Smooth muscle cell (in vitro differentiated cells): ENCODE results near the gene KRTAP5-7. TPM values are rescaled to one million over a fixed set of nuclear protein-coding genes. Genes with fewer than 3 reads are reported as not detected.
"Not testable (repeated sequence)": the region's sequence is repeated elsewhere in the genome, so short reads cannot be mapped to it uniquely, and the experiment has no call there.

ENCODE experiments used
- DNase-seq: peaks from one replicate; lab custom pipeline; 2025; ENCODE audit not compliant: unreplicated experiment; lab: John Stamatoyannopoulos, UW
- H2AFZ ChIP-seq: fragments of 200-600 bp; sonication (generic); 2 replicates; pipeline ENCODE4 v1.6.0; 2016; ENCODE audit warnings: antibody characterized with exemption, low read depth, mild to moderate bottlenecking
- H3F3A ChIP-seq: fragments of 200-600 bp; sonication (generic); 2 replicates; pipeline ENCODE4 v1.6.0; 2017; ENCODE audit warnings: antibody characterized with exemption, low read depth
- H3K27ac ChIP-seq: fragments of 200-600 bp; sonication (generic); 2 replicates; pipeline ENCODE4 v1.5.1; 2016; ENCODE audit warnings: low read depth, mild to moderate bottlenecking
- H3K27me3 ChIP-seq: fragments of 200-600 bp; sonication (generic); 2 replicates; pipeline ENCODE4 v1.6.1; 2016; ENCODE audit warnings: low read depth, mild to moderate bottlenecking
- H3K36me3 ChIP-seq: fragments of 200-600 bp; sonication (generic); 2 replicates; pipeline ENCODE4 v1.5.1; 2016; ENCODE audit warnings: low read depth
- H3K4me1 ChIP-seq: fragments of 200-600 bp; sonication (generic); 2 replicates; pipeline ENCODE4 v1.5.1; 2016; ENCODE audit warnings: low read depth
- H3K4me2 ChIP-seq: fragments of 200-600 bp; sonication (generic); 2 replicates; pipeline ENCODE4 v1.6.0; 2016; ENCODE audit warnings: mild to moderate bottlenecking
- H3K4me3 ChIP-seq: fragments of 200-600 bp; sonication (generic); 2 replicates; pipeline ENCODE4 v1.5.1; 2016; ENCODE audit warnings: mild to moderate bottlenecking
- H3K79me2 ChIP-seq: fragments of 200-600 bp; sonication (generic); 2 replicates; pipeline ENCODE4 v1.6.0; 2016; ENCODE audit warnings: low read depth, mild to moderate bottlenecking
- H3K9ac ChIP-seq: fragments of 200-600 bp; sonication (generic); 2 replicates; pipeline ENCODE4 v1.6.0; 2016; ENCODE audit warnings: low read depth
- H3K9me3 ChIP-seq: fragments of 200-600 bp; sonication (generic); replicated peaks from 2 replicates; pipeline ENCODE4 v1.5.1; 2016; ENCODE audit warnings: low read depth
- H4K20me1 ChIP-seq: fragments of 200-600 bp; sonication (generic); 2 replicates; pipeline ENCODE4 v1.6.0; 2016; ENCODE audit warnings: low read depth
- WGBS: methylation state at CpG from one replicate; pipeline ENCODE4 v1.1.7; 2016; ENCODE audit warnings: low lambda C conversion rate; 5-methylcytosine and 5-hydroxymethylcytosine counted together
- polyA plus RNA-seq: library from polyadenylated mRNA; unstranded; fragments of >200 nt; fragmentation: Nextera tagmentation; extraction: Ambion mirVana; gene quantifications from 2 replicates; pipeline ENCODE4 v1.2.1, GENCODE V29; 2016
- small RNA-seq: library from RNA; depleted of rRNA; stranded (forward); fragments of <200 nt; gene quantifications from one replicate; pipeline ENCODE3, GENCODE V24; 2014
- total RNA-seq: library from RNA; depleted of rRNA; stranded (reverse); fragments of >200 nt; gene quantifications from 2 replicates; pipeline ENCODE4 v1.2.3, GENCODE V29; 2014
- TF ChIP-seq, protein P1 (sequence below): fragments of 200-600 bp; sonication (generic); IDR thresholded peaks from 2 replicates; pipeline ENCODE4 v1.5.1; 2017; ENCODE audit warnings: borderline replicate concordance, mild to moderate bottlenecking, antibody characterized with exemption; ENCODE audit not compliant: insufficient read depth, poor library complexity, severe bottlenecking

KRTAP5-7 gene
- total and polyA plus RNA-seq, 2 experiments from 2014 or later: not detected

DNA sequence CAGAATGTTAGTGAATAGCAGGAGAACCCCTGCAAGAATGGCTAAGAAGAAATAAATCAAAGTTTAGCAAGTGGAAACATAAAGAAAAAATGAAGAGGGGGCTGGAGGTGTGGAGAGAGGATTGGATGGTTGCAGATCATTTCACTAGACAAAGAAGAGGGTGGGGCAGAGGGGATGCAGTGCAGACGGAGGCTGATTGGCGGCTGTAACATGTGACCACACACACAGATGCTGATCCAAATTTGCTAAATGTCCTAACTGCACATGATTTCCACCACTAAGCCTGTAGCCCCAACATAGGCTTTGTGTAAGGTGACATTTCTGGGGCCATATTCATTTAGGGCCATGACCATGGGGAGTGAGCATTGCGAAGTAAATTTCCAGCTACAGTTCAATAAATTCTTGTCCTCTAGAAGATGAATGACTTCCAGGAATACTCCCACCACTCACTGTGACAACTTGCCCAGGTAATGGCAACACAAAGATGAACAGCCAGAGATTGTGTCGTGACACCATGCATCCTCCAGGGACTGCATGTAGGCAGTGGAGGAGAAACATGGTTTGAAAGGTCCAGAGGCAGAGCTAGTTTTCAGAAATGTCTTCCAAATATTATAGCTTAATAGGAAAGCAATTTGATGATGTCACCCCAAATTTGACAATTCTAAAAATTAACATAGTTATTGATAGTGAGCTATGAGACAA is 48.8 kb downstream of the KRTAP5-7 start:
- no peak overlapping the region for H3K4me3 ChIP-seq

DNA sequence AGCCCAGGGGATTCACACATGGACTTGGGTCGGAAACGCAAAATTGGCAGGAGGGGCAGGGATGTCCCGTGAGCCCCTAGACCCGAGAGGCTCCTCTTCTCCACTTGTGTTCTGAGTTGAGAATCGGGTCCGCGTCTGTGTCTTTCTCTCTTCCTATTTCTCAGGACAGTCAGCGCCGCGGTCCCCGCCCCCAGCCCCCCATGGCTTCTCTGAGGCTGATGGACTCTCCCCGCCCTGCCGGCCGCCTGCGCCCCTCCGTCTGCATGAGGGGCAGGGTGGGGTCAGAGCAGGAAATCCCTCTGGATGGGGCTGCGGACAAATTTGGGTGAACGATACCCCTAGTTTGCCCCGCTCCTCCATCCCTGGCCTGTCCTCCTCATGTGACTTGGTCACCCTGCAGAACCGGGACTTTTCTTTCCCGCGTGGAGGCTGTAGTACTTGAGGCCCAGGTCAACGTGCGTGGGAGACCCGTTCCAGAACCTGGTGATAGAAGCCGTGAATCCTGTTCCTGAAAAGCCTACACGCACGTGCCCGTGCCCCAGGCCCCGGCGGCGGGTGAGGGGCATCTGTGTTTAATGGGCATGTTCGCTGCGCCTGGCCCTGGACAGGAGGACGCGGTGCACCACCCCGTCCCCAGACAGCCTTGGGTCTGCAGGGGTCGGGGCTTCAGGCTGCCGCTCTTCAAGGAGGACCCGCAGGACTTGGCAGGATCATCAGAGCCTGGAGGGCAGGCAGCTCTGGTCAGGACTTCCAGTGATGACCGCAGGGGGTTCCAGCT is 49.8 kb downstream of the KRTAP5-7 start:
- not testable (repeated sequence) for H3K36me3 ChIP-seq, H3K79me2 ChIP-seq, H3K4me3 ChIP-seq, H2AFZ ChIP-seq, H3K9ac ChIP-seq, H3K9me3 ChIP-seq, DNase-seq, H3F3A ChIP-seq, H3K4me2 ChIP-seq, H3K4me1 ChIP-seq, H3K27me3 ChIP-seq, H4K20me1 ChIP-seq, H3K27ac ChIP-seq
- WGBS: 88% methylated on average over 16 of the region's 41 CpGs

More for the DNA sequence above, 48.8 kb downstream of the KRTAP5-7 start:
- H2AFZ ChIP-seq: no peak overlapping the region
- no peak overlapping the region for H3K4me2 ChIP-seq
- H4K20me1 ChIP-seq: no peaks in the 10 kb centered on the region
- no peaks in the 10 kb centered on the region for H3K36me3 ChIP-seq
- H3K9ac ChIP-seq: no peak overlapping the region
- H3K27me3 ChIP-seq: peaks cover 6% of the 10 kb centered on the region
- no peaks in the 10 kb centered on the region for H3K79me2 ChIP-seq
- 93% methylated on average over 4 of the region's 4 CpGs for whole genome bisulfite sequencing
- no peak overlapping the region for H3K27ac ChIP-seq
- DNase-seq: no peak
- TF ChIP-seq, protein P1, sequence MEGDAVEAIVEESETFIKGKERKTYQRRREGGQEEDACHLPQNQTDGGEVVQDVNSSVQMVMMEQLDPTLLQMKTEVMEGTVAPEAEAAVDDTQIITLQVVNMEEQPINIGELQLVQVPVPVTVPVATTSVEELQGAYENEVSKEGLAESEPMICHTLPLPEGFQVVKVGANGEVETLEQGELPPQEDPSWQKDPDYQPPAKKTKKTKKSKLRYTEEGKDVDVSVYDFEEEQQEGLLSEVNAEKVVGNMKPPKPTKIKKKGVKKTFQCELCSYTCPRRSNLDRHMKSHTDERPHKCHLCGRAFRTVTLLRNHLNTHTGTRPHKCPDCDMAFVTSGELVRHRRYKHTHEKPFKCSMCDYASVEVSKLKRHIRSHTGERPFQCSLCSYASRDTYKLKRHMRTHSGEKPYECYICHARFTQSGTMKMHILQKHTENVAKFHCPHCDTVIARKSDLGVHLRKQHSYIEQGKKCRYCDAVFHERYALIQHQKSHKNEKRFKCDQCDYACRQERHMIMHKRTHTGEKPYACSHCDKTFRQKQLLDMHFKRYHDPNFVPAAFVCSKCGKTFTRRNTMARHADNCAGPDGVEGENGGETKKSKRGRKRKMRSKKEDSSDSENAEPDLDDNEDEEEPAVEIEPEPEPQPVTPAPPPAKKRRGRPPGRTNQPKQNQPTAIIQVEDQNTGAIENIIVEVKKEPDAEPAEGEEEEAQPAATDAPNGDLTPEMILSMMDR: no peak
- no peaks in the 10 kb centered on the region for H3K9me3 ChIP-seq
- H3K4me1 ChIP-seq: no peaks in the 10 kb centered on the region
- no peaks in the 10 kb centered on the region for H3F3A ChIP-seq

DNA sequence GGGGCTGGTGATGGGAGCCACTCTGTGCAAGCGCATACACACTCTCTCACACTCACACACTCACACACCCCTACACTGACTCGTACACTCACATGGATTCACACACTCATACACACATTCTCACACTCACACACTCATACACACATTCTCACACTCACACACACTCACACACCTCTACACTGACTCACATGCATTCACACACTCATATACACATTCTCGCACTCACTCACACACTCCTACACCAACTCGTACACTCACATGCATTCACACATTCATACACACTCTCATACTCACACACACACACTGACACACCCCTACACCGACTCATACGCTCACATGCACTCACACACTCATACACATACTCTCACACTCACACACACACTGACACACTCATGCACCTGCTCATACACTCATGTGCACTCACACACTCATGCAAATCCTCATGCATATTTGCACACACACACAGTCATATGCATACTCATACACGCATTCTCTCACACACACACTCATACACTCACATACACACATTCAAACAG is 50.5 kb downstream of the KRTAP5-7 start:
- Histone ChIP-seq H3K79me2 (no peaks in the 10 kb centered on the region), H3F3A (no peaks in the 10 kb centered on the region), H3K9me3 (no peaks in the 10 kb centered on the region), H3K4me1 (no peaks in the 10 kb centered on the region), H2AFZ (no peak overlapping the region), H3K4me3 (no peak overlapping the region), H3K36me3 (no peaks in the 10 kb centered on the region), H3K27ac (no peak overlapping the region), H4K20me1 (no peaks in the 10 kb centered on the region), H3K9ac (no peak overlapping the region), H3K27me3 (peaks cover 6% of the 10 kb centered on the region), H3K4me2 (no peak overlapping the region)
- WGBS: 95% methylated on average over 6 of the region's 7 CpGs
- no peak for DNase-seq
- TF ChIP-seq, protein P1: no peak

Small RNA genes within 50 kb of the gene (small RNA-seq; reads per million reads assigned to genes)
- gene AP000867.1: not detected

Other genes with a start within 250 kb of the KRTAP5-7 start
- gene DHCR7, start 78.9 kb upstream of the KRTAP5-7 start, total RNA-seq: 50.1 and 65.9 TPM in 2 replicates
- gene DHCR7, start 78.9 kb upstream of the KRTAP5-7 start, polyA plus RNA-seq: 81.0 and 99.1 TPM in 2 replicates
- gene NADSYN1, start 74.1 kb upstream of the KRTAP5-7 start, total RNA-seq: 30.2 and 45.4 TPM in 2 replicates
- 33.8 and 41.2 TPM in 2 replicates for gene NADSYN1, start 74.1 kb upstream of the KRTAP5-7 start, polyA plus RNA-seq
- not detected in 2 replicates for gene KRTAP5-8, start 10.8 kb downstream of the KRTAP5-7 start, total RNA-seq
- not detected in 2 replicates for gene KRTAP5-8, start 10.8 kb downstream of the KRTAP5-7 start, polyA plus RNA-seq
- gene KRTAP5-9, start 21.2 kb downstream of the KRTAP5-7 start, total RNA-seq: not detected in 2 replicates
- gene KRTAP5-9, start 21.2 kb downstream of the KRTAP5-7 start, polyA plus RNA-seq: not detected in 2 replicates
- gene KRTAP5-10, start 38.3 kb downstream of the KRTAP5-7 start, total RNA-seq: not detected in 2 replicates
- not detected in 2 replicates for gene KRTAP5-10, start 38.3 kb downstream of the KRTAP5-7 start, polyA plus RNA-seq
- gene KRTAP5-11, start 55.6 kb downstream of the KRTAP5-7 start, total RNA-seq: not detected in 2 replicates
- not detected in 2 replicates for gene KRTAP5-11, start 55.6 kb downstream of the KRTAP5-7 start, polyA plus RNA-seq